ENCODE results near the gene GNB3. TPM values are rescaled to one million over a fixed set of nuclear protein-coding genes. Genes with fewer than 3 reads are reported as not detected.
"Not testable (repeated sequence)": the region's sequence is repeated elsewhere in the genome, so short reads cannot be mapped to it uniquely, and the experiment has no call there.

GNB3 gene
- total and polyA plus RNA-seq, 9 of the 15 experiments (the other 6 are each of a cell fraction or from before 2014, with no cell fraction given) = 1.4 to 5.8 (median 2.0) TPM

DNA sequence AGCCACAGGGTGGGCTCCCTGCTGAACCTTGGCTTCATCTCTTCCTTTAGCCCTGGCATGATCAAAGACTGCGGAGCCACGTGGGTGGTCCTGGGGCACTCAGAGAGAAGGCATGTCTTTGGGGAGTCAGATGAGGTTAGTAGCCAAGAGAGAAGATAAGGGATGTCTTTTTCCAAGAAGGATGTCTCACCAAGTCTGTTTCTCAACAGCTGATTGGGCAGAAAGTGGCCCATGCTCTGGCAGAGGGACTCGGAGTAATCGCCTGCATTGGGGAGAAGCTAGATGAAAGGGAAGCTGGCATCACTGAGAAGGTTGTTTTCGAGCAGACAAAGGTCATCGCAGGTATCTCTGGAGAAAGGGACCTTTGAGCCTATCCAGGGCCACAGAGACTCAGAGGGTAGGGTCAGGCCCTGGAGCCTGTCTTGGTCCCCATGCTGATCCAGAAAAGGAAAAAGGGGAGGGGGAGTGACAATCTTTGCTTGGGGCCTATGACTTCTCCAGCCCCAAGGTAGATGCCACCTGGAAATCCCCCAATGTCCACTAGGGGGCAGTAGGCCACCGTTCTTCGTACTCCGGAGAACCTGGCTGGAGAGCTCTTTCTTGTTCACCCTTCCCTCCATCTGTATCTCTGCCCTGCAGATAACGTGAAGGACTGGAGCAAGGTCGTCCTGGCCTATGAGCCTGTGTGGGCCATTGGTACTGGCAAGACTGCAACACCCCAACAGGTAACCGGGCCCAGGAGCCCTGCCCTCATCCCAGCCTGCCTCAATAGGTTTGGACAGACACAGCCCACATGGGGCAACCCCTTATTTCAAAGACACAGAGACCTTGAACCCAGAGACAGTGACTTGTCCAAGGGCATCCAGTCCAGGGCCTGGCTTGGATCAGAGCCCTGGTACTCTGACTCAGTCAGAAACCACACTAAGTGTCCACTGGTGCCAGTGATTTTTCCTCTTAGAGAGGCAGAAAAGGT lies 28.6 kb downstream of the GNB3 start (continued):
- TF ChIP-seq, protein P1, sequence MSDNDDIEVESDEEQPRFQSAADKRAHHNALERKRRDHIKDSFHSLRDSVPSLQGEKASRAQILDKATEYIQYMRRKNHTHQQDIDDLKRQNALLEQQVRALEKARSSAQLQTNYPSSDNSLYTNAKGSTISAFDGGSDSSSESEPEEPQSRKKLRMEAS (CRISPR knock-in tag; IDR thresholded peaks at IDR 0.05) = peak; percentile 20; the same call in 1 of the 2 replicates
- no peak for TF ChIP-seq FOXK2 (conservative IDR thresholded peaks at IDR 0.05 in 1 of 2, IDR thresholded peaks at IDR 0.05 in 1 of 2; ENCODE audit: low read depth in 2 of 2)
- TF ChIP-seq, protein P2, sequence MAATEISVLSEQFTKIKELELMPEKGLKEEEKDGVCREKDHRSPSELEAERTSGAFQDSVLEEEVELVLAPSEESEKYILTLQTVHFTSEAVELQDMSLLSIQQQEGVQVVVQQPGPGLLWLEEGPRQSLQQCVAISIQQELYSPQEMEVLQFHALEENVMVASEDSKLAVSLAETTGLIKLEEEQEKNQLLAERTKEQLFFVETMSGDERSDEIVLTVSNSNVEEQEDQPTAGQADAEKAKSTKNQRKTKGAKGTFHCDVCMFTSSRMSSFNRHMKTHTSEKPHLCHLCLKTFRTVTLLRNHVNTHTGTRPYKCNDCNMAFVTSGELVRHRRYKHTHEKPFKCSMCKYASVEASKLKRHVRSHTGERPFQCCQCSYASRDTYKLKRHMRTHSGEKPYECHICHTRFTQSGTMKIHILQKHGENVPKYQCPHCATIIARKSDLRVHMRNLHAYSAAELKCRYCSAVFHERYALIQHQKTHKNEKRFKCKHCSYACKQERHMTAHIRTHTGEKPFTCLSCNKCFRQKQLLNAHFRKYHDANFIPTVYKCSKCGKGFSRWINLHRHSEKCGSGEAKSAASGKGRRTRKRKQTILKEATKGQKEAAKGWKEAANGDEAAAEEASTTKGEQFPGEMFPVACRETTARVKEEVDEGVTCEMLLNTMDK (IDR thresholded peaks at IDR 0.05; ENCODE audit: borderline replicate concordance, insufficient read depth, low read depth, low read length, poor library complexity, severe bottlenecking) = peak; percentile 78
- TF ChIP-seq MNT (conservative IDR thresholded peaks at IDR 0.05) = peak in 1 of 2 experiments; percentile 9; a peak in 1 of 4 replicates
- TF ChIP-seq, protein P3, sequence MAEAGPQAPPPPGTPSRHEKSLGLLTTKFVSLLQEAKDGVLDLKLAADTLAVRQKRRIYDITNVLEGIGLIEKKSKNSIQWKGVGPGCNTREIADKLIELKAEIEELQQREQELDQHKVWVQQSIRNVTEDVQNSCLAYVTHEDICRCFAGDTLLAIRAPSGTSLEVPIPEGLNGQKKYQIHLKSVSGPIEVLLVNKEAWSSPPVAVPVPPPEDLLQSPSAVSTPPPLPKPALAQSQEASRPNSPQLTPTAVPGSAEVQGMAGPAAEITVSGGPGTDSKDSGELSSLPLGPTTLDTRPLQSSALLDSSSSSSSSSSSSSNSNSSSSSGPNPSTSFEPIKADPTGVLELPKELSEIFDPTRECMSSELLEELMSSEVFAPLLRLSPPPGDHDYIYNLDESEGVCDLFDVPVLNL (CRISPR knock-in tag; IDR thresholded peaks at IDR 0.05; ENCODE audit: low read depth) = no peak
- TF ChIP-seq RAD21 (CRISPR knock-in tag; conservative IDR thresholded peaks at IDR 0.05 in 1 of 2, IDR thresholded peaks at IDR 0.05 in 1 of 2) = peak; percentile 54 to 65
- peak; percentile 15; the same call in 1 of the 2 replicates for TF ChIP-seq ZEB2 (IDR thresholded peaks at IDR 0.05)
- TF ChIP-seq RCOR1 (IDR thresholded peaks at IDR 0.05; ENCODE audit: borderline replicate concordance in 1 of 2, low read depth in 2 of 2, low read length in 2 of 2) = peak in 1 of 2 experiments; percentile 55; a peak in 1 of 4 replicates
- peak; percentile 88 for TF ChIP-seq ESRRA (IDR thresholded peaks at IDR 0.05; ENCODE audit: borderline replicate concordance, low read depth)
- TF ChIP-seq NCOR1 (IDR thresholded peaks at IDR 0.05) = 0 out of 2 replicates have a peak, but pooled peaks have one; percentile 8

- intact Hi-C loops (cut with micrococcal nuclease) = not testable (repeated sequence)
- POLR2A ChIA-PET = interaction anchor here (1.1 to 11.3 kb wide), 7 partner anchors 10 to 91 kb away, joined by 3 to 174 read pairs (median 17); partner anchors contain the start of genes C12orf57, CDCA3, RNU7-1 and USP5
These were observed 29.6 kb downstream of the GNB3 start for GRCh38 chr12:6870304-6870703.

More at GRCh38 chr12:6870304-6870703, 29.6 kb downstream of the GNB3 start:
- H3K9me3 ChIP-seq (replicated peaks; ENCODE audit: control insufficient read depth, insufficient read depth, low read depth, low read length); DNase-seq (ENCODE audit: extremely low read depth in 1 of 4, low spot score in 3 of 4); FAIRE-seq; H3K4me2 ChIP-seq (ENCODE audit: insufficient read depth, low read length); H3K9me1 ChIP-seq (ENCODE audit: control insufficient read depth, insufficient read depth, low read length); H3K27me3 ChIP-seq (ENCODE audit: control insufficient read depth in 2 of 2, insufficient read depth in 2 of 2, low read length in 2 of 2); H2AFZ ChIP-seq (ENCODE audit: low read depth, low read length); BruUV-seq (replicated peaks); in situ Hi-C loops (cut with MboI); H3K4me3 ChIP-seq; H3K9ac ChIP-seq (ENCODE audit: insufficient read depth in 1 of 2, low read depth in 2 of 2, low read length in 2 of 2); H3K27ac ChIP-seq (ENCODE audit: extremely low read depth, low read depth, low read length); ATAC-seq: not testable (repeated sequence)
- Histone ChIP-seq H4K20me1 (replicated peaks; ENCODE audit: control insufficient read depth, insufficient read depth, low read length) (peaks cover 47% of the 10 kb centered on the region), H3K4me1 (replicated peaks in 1 of 2; ENCODE audit: control insufficient read depth in 2 of 2, insufficient read depth in 2 of 2, low read length in 2 of 2) (peaks cover 42 to 63% of the 10 kb centered on the region in 2 experiments; a peak in 4 of 5 replicates), H3K36me3 (ENCODE audit: control insufficient read depth, insufficient read depth, low read length) (peaks cover 47% of the 10 kb centered on the region), H3K79me2 (ENCODE audit: control insufficient read depth, insufficient read depth, low read length) (peaks cover 64% of the 10 kb centered on the region)
- WGBS (ENCODE audit: insufficient coverage, low coverage, missing lambda C conversion rate) = 90% methylated on average over 2 of the region's 4 CpGs
- CTCF ChIA-PET (ENCODE audit: low intra/inter-chr PET ratio) = interaction anchor here (1.3 kb wide), 1 partner anchor 243 kb away, joined by 4 read pairs; no protein-coding TSS in a partner anchor

Measured in K562 (cell line).